Loucy (cell line): ENCODE data around the gene MBD2.

Experiments used
- CTCF ChIP-seq: fragments of 200-600 bp; sonication (generic); conservative IDR thresholded peaks from 2 replicates; pipeline ENCODE4 v1.5.1; 2014; ENCODE audit warnings: mild to moderate bottlenecking, antibody characterized with exemption, low read length
- EZH2phosphoT487 ChIP-seq: fragments of 200-600 bp; IDR thresholded peaks from 2 replicates; pipeline ENCODE4 v1.6.1; 2018; ENCODE audit warnings: antibody characterized with exemption, mild to moderate bottlenecking, moderate library complexity, borderline replicate concordance

- TF ChIP-seq CTCF: no peak
- no peak for TF ChIP-seq EZH2phosphoT487
Measured at GRCh38 chr18:54217624-54218023, 6.8 kb downstream of the MBD2 start.
